B cell (primary cell): ENCODE results near the gene ISCU. TPM values are rescaled to one million over a fixed set of nuclear protein-coding genes. Genes with fewer than 3 reads are reported as not detected.

Experiments
- ATAC-seq: fragments of 200-7000 bp; cut with Tn5 transposase; one replicate; pipeline ENCODE4 v1.10.0; 2021; ENCODE audit warnings: low read depth, mild to moderate bottlenecking, moderate number of reproducible peaks, moderate library complexity
- CTCF ChIA-PET: fragments of 350-600 bp; sonication (Branson Sonifier 250); formaldehyde crosslinking; loops from one replicate; lab custom pipeline; 2021; ENCODE audit warnings: antibody characterized with exemption, inconsistent platforms; lab: Charles Lee
- POLR2A ChIA-PET: fragments of 350-600 bp; sonication (Branson Sonifier 250); formaldehyde crosslinking; loops from one replicate; lab custom pipeline; 2021; ENCODE audit warnings: antibody characterized with exemption; lab: Charles Lee
- DNase-seq: peaks from one replicate; pipeline ENCODE4 v3.0.0; 2013
- H2AFZ ChIP-seq: 2 replicates; pipeline ENCODE4 v1.6.1; 2012; ENCODE audit warnings: mild to moderate bottlenecking, low read depth, low read length; ENCODE audit not compliant: insufficient read depth, poor library complexity, severe bottlenecking
- H3K27ac ChIP-seq, 2 donors: 1 replicate in 1 of 2; 2 replicates in 1 of 2; pipeline ENCODE4 v1.5.1; 2012 to 2013; ENCODE audit warnings: low read length in 2 of 2, mild to moderate bottlenecking in 2 of 2, moderate library complexity in 1 of 2
- H3K27me3 ChIP-seq, 4 experiments: fragments of 200-600 bp in 1 of 4; sonication (generic) in 1 of 4; replicated peaks in 1 of 4; 1 replicate in 2 of 4; 2 replicates in 2 of 4; pipeline versions ENCODE4 v1.6.1 to v1.7.0; 2013 to 2016; ENCODE audit warnings: low read length in 3 of 4, mild to moderate bottlenecking in 2 of 4, mixed read lengths in 1 of 4, moderate library complexity in 1 of 4; ENCODE audit not compliant: insufficient read depth in 4 of 4, control insufficient read depth in 3 of 4; ENCODE audit errors: control extremely low read depth in 1 of 4
- H3K36me3 ChIP-seq, 2 experiments: replicated peaks in 1 of 2; 1 replicate in 1 of 2; 2 replicates in 1 of 2; pipeline versions ENCODE4 v1.6.1 to v1.7.1; 2013; ENCODE audit warnings: low read length in 1 of 2; ENCODE audit not compliant: insufficient read depth in 2 of 2, control insufficient read depth in 1 of 2; ENCODE audit errors: control extremely low read depth in 1 of 2, extremely low read depth in 1 of 2
- H3K4me1 ChIP-seq, 2 donors: fragments of 200-600 bp in 1 of 2; sonication (generic) in 1 of 2; 1 replicate in 1 of 2; 2 replicates in 1 of 2; pipeline versions ENCODE4 v1.5.1 to v1.6.1; 2013 to 2017; ENCODE audit warnings: low read length in 2 of 2; ENCODE audit not compliant: control insufficient read depth in 2 of 2, insufficient read depth in 2 of 2
- H3K4me2 ChIP-seq: replicated peaks from 2 replicates; pipeline ENCODE3; 2012; ENCODE audit warnings: mild to moderate bottlenecking, low read depth, low read length; ENCODE audit not compliant: poor library complexity, severe bottlenecking
- H3K4me3 ChIP-seq, 5 experiments: fragments of 200-600 bp in 1 of 5; sonication (generic) in 1 of 5; 1 replicate in 3 of 5; 2 replicates in 2 of 5; pipeline versions ENCODE4 v1.5.1 to v1.7.0; 2011 to 2016; ENCODE audit warnings: low read length in 4 of 5, mild to moderate bottlenecking in 4 of 5, low read depth in 2 of 5, control low read depth in 1 of 5, moderate library complexity in 1 of 5; ENCODE audit not compliant: insufficient read depth in 1 of 5; ENCODE audit errors: control extremely low read depth in 1 of 5, extremely low read depth in 1 of 5
- H3K79me2 ChIP-seq: fragments of 200-600 bp; sonication (generic); one replicate; pipeline ENCODE4 v1.6.0; 2016; ENCODE audit warnings: low read length; ENCODE audit not compliant: control insufficient read depth, insufficient read depth
- H3K9ac ChIP-seq: fragments of 200-600 bp; sonication (generic); 2 replicates; pipeline ENCODE4 v1.6.1; 2017; ENCODE audit warnings: mild to moderate bottlenecking, low read length, moderate library complexity
- H3K9me3 ChIP-seq, 3 donors: one replicate each; pipeline versions ENCODE4 v1.6.1 to v1.7.1; 2013; ENCODE audit warnings: low read length in 2 of 3; ENCODE audit not compliant: control insufficient read depth in 2 of 3, insufficient read depth in 1 of 3; ENCODE audit errors: control extremely low read depth in 1 of 3
- H4K20me1 ChIP-seq: 2 replicates; pipeline ENCODE4 v1.6.0; 2012; ENCODE audit warnings: mild to moderate bottlenecking, low read length; ENCODE audit not compliant: insufficient read depth, control insufficient read depth, poor library complexity, severe bottlenecking
- H3K27ac Mint-ChIP-seq: one replicate; pipeline ENCODE4 v1.8.0; 2021; ENCODE audit warnings: mixed read lengths
- H3K27me3 Mint-ChIP-seq: one replicate; pipeline ENCODE4 v1.8.0; 2021; ENCODE audit warnings: mixed read lengths
- H3K4me1 Mint-ChIP-seq: one replicate; pipeline ENCODE4 v1.8.0; 2021; ENCODE audit warnings: mixed read lengths
- H3K4me3 Mint-ChIP-seq: one replicate; pipeline ENCODE4 v1.8.0; 2021; ENCODE audit warnings: mixed read lengths
- H3K9me3 Mint-ChIP-seq: one replicate; pipeline ENCODE4 v1.8.0; 2022; ENCODE audit warnings: mixed read lengths; ENCODE audit not compliant: insufficient read depth
- EZH2 ChIP-seq: IDR thresholded peaks from 2 replicates; pipeline ENCODE4 v1.6.1; 2012; ENCODE audit warnings: borderline replicate concordance, low read depth, mild to moderate bottlenecking, moderate library complexity, low read length; ENCODE audit not compliant: insufficient read depth, poor library complexity, severe bottlenecking
- WGBS: methylation state at CpG from one replicate; pipeline ENCODE4 v1.1.5; 2013; ENCODE audit warnings: missing lambda C conversion rate; ENCODE audit not compliant: insufficient coverage; 5-methylcytosine and 5-hydroxymethylcytosine counted together
- intact Hi-C: fragments of 100-400 bp; cut with micrococcal nuclease; formaldehyde crosslinking; loops from one replicate; pipeline ENCODE4 v1.10.0; 2022
- polyA plus RNA-seq: library from polyadenylated mRNA; depleted of rRNA; stranded (reverse); fragments of >200 nt; gene quantifications from 2 replicates; pipeline ENCODE4 v1.2.3, GENCODE V29; 2012
- total RNA-seq, 2 donors: library from RNA; stranded (reverse); fragments of 120-200 nt in 1 of 2; gene quantifications; 1 replicate in 1 of 2; 2 replicates in 1 of 2; pipeline versions ENCODE4 v1.2.3 to v1.2.4, GENCODE V29; 2013 to 2022
- TF ChIP-seq, protein P1 (sequence below): fragments of 200-600 bp; IDR thresholded peaks from one replicate; pipeline ENCODE4 v1.8.0; 2022; ENCODE audit warnings: antibody characterized with exemption, mild to moderate bottlenecking

The ISCU gene
- total and polyA plus RNA-seq, 2 donors (not counting 1 experiment from before 2014, with no cell fraction given) = 173 to 209 TPM

DNA sequence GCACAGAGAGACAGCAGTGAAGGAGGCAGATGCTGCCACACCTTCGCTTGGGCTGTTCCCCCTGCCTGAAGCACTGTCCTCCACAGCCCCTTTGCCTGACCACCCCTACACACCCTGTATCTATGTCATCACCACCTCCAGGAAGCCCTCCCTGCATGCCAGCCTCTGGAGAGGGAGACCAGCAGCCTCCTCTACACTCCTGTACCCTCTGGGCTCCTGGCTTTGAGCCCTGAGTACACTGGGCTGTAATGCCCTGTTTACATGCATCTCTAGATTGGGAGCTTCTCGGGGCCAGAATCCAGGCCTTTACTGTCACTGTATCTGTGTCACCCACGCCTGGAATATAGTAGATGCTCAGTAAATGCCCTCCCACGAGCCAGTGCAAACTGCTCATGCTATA is 41.3 kb downstream of the ISCU start:
- H4K20me1 ChIP-seq = no peaks in the 10 kb centered on the region
- H3K27ac Mint-ChIP-seq = peak overlapping the region; percentile 29
- peaks cover 0 to 4% (median under 1%) of the 10 kb centered on the region in 4 experiments for H3K27me3 ChIP-seq
- H3K4me2 ChIP-seq = no peak overlapping the region
- no peak overlapping the region for H3K4me3 ChIP-seq
- ATAC-seq (no peak), DNase-seq (no peak)
- H3K4me1 ChIP-seq = no peaks in the 10 kb centered on the region
- no peak for TF ChIP-seq EZH2
- TF ChIP-seq, protein P1, sequence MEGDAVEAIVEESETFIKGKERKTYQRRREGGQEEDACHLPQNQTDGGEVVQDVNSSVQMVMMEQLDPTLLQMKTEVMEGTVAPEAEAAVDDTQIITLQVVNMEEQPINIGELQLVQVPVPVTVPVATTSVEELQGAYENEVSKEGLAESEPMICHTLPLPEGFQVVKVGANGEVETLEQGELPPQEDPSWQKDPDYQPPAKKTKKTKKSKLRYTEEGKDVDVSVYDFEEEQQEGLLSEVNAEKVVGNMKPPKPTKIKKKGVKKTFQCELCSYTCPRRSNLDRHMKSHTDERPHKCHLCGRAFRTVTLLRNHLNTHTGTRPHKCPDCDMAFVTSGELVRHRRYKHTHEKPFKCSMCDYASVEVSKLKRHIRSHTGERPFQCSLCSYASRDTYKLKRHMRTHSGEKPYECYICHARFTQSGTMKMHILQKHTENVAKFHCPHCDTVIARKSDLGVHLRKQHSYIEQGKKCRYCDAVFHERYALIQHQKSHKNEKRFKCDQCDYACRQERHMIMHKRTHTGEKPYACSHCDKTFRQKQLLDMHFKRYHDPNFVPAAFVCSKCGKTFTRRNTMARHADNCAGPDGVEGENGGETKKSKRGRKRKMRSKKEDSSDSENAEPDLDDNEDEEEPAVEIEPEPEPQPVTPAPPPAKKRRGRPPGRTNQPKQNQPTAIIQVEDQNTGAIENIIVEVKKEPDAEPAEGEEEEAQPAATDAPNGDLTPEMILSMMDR = no peak
- H3K27ac ChIP-seq = no peak overlapping the region
- H3K4me3 Mint-ChIP-seq = no peak overlapping the region
- no peaks in the 10 kb centered on the region for H3K79me2 ChIP-seq
- intact Hi-C loops = no loop called here
- peaks cover 4% of the 10 kb centered on the region for H3K27me3 Mint-ChIP-seq
- H3K4me1 Mint-ChIP-seq = no peaks in the 10 kb centered on the region
- CTCF ChIA-PET = interaction anchor here (2.7 kb wide), 1 partner anchor 13 kb away, joined by 13 read pairs; no protein-coding TSS in a partner anchor
- H3K36me3 ChIP-seq = no peaks in the 10 kb centered on the region
- no peaks in the 10 kb centered on the region for H3K9me3 ChIP-seq
- no peak overlapping the region for H2AFZ ChIP-seq
- no peaks in the 10 kb centered on the region for H3K9me3 Mint-ChIP-seq
- 97% methylated on average over 4 of the region's 4 CpGs for WGBS
- POLR2A ChIA-PET = no interaction called here
- no peak overlapping the region for H3K9ac ChIP-seq

DNA sequence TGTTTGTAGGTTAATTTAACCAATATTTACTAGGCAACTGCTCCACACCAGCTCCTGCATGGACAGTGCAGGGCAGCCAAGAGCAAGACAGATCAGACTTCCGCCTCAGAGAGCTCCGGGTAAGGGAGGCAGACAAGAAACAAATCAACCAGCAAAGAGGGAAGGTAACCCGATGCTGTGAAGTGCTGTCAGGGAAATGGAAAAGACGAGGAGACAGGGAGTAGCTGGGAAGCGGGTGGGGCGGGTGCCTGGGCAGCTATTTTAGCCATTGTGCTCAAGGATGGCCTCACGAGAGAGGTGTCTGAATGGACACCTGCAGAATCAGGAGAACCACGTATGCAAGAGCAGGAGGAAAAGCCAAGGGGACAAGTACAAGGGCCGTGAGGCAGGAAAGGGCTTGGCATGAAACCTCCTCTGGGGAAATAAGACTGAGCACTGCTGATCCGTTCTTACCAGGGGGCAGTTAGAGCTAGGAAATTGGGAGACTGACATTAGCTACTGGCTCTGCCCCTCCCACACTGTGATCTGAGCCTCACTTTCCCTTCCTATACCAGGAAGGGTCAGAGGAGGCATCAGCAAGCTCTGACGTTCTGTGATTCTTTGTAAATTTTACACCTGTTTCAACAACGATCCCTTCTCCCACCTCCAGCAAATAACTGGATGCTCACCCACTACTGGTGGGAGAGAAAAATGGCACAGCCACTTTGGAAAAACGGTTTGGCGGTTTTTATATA is 42.0 kb downstream of the ISCU start:
- ChIA-PET POLR2A (no interaction called here), CTCF (interaction anchor here (1.0 to 2.7 kb wide), 2 partner anchors 13 to 24 kb away, joined by 3 to 13 read pairs; no protein-coding TSS in a partner anchor)
- H3K9ac ChIP-seq = no peak overlapping the region
- DNase-seq = no peak
- Mint-ChIP-seq H3K4me1 (no peaks in the 10 kb centered on the region), H3K27ac (peak overlapping the region; percentile 29), H3K4me3 (no peak overlapping the region), H3K9me3 (no peaks in the 10 kb centered on the region), H3K27me3 (peaks cover 4% of the 10 kb centered on the region)
- H4K20me1 ChIP-seq = no peaks in the 10 kb centered on the region
- H3K36me3 ChIP-seq = no peaks in the 10 kb centered on the region
- 78% methylated on average over 14 of the region's 14 CpGs for WGBS
- H3K79me2 ChIP-seq = no peaks in the 10 kb centered on the region
- H3K27me3 ChIP-seq = peaks cover 0 to 8% (median 1%) of the 10 kb centered on the region in 4 experiments
- H3K4me2 ChIP-seq = no peak overlapping the region
- ATAC-seq = no peak
- peaks cover 0 to under 1% of the 10 kb centered on the region in 2 donors for H3K4me1 ChIP-seq
- no peak overlapping the region for H3K4me3 ChIP-seq
- no peak overlapping the region for H3K27ac ChIP-seq
- H2AFZ ChIP-seq = no peak overlapping the region
- intact Hi-C loops = no loop called here
- TF ChIP-seq EZH2 = no peak
- TF ChIP-seq, protein P1 = no peak
- H3K9me3 ChIP-seq = peaks cover 0 to under 1% (median 0%) of the 10 kb centered on the region in 3 donors
